SK-N-MC (cell line): ENCODE measurements around the gene IFNG.

ENCODE experiments used
- DNase-seq: peaks from one replicate; pipeline ENCODE4 v3.0.0-alpha.2; 2011; ENCODE audit warnings: low read depth, low spot score
- H3K27ac ChIP-seq: fragments of 200-600 bp; sonication (generic); 2 replicates; pipeline ENCODE4 v1.5.1; 2016; ENCODE audit warnings: mixed run types
- H3K36me3 ChIP-seq: fragments of 200-600 bp; sonication (generic); 2 replicates; pipeline ENCODE4 v1.6.1; 2017; ENCODE audit warnings: antibody characterized with exemption, low read length, mixed read lengths; ENCODE audit not compliant: insufficient read depth
- H3K4me3 ChIP-seq: fragments of 200-600 bp; sonication (generic); 2 replicates; pipeline ENCODE4 v1.5.1; 2016
- H3K9ac ChIP-seq: fragments of 200-600 bp; sonication (generic); 2 replicates; pipeline ENCODE4 v1.8.0; 2017; ENCODE audit warnings: mixed run types, mixed read lengths; ENCODE audit not compliant: insufficient read length
- H3K9me3 ChIP-seq: fragments of 200-600 bp; sonication (generic); 2 replicates; pipeline ENCODE4 v1.6.1; 2017; ENCODE audit warnings: low read depth, mild to moderate bottlenecking, antibody characterized with exemption, low read length, moderate library complexity, mixed read lengths
- EZH2 ChIP-seq: fragments of 200-600 bp; sonication (generic); IDR thresholded peaks from one replicate; pipeline ENCODE4 v1.6.1; 2017; ENCODE audit warnings: antibody characterized with exemption
- FOXP2 ChIP-seq: optimal IDR thresholded peaks from 2 replicates; pipeline ENCODE3; 2011; ENCODE audit warnings: mild to moderate bottlenecking, moderate library complexity; ENCODE audit not compliant: insufficient read depth; ENCODE audit errors: extremely low read length, control extremely low read depth
- POLR2AphosphoS5 ChIP-seq: IDR thresholded peaks from 2 replicates; pipeline ENCODE4 v1.6.1; 2012; ENCODE audit warnings: mild to moderate bottlenecking, low read depth, low read length, borderline replicate concordance

IFNG gene

GRCh38 chr12:68154779-68155178 is 4.8 kb downstream of the IFNG start:
- no peak overlapping the region for H3K4me3 ChIP-seq
- no peak overlapping the region for H3K9ac ChIP-seq
- TF ChIP-seq EZH2 (no peak), FOXP2 (no peak), POLR2AphosphoS5 (no peak)
- H3K36me3 ChIP-seq, result no peaks in the 10 kb centered on the region
- no peaks in the 10 kb centered on the region for H3K9me3 ChIP-seq
- H3K27ac ChIP-seq, result no peak overlapping the region
- DNase-seq, result no peak

- Histone ChIP-seq H3K4me3 (no peak overlapping the region), H3K9me3 (no peaks in the 10 kb centered on the region), H3K9ac (no peak overlapping the region), H3K27ac (no peak overlapping the region), H3K36me3 (no peaks in the 10 kb centered on the region)
- TF ChIP-seq FOXP2 (no peak), EZH2 (no peak), POLR2AphosphoS5 (no peak)
- DNase-seq, result no peak
These were observed 11.1 kb downstream of the IFNG start for GRCh38 chr12:68148261-68148951.

DNA sequence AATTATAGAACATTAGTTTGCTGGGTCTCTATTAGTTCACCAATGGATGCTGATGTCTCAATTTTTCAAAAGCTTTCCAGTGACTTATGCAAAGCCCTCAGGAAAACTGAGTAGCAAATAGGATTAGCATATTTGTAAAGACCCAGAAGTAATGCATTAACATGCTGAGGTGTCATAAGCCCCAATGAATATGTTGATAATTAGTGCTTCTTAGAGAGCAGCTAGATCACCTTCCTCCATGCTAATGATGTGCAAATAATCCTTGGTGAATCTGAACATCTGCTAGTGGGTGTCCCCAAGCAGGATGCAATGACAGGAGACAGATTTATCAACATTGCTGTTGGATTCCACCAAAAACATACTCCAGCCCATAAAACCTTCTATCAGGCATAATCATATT is 19.0 kb downstream of the IFNG start:
- DNase-seq, result no peak
- Histone ChIP-seq H3K4me3 (no peak overlapping the region), H3K9ac (no peak overlapping the region), H3K9me3 (no peaks in the 10 kb centered on the region), H3K36me3 (no peaks in the 10 kb centered on the region), H3K27ac (no peak overlapping the region)
- TF ChIP-seq POLR2AphosphoS5, result no peak
- TF ChIP-seq EZH2, result no peak
- no peak for TF ChIP-seq FOXP2

GRCh38 chr12:68139941-68140340 is 19.6 kb downstream of the IFNG start:
- Histone ChIP-seq H3K9ac (no peak overlapping the region), H3K4me3 (no peak overlapping the region), H3K9me3 (no peaks in the 10 kb centered on the region), H3K27ac (no peak overlapping the region), H3K36me3 (no peaks in the 10 kb centered on the region)
- TF ChIP-seq EZH2, result no peak
- TF ChIP-seq POLR2AphosphoS5, result no peak
- no peak for TF ChIP-seq FOXP2
- DNase-seq, result no peak

GRCh38 chr12:68139001-68139400 is 20.5 kb downstream of the IFNG start:
- Histone ChIP-seq H3K27ac (no peak overlapping the region), H3K36me3 (no peaks in the 10 kb centered on the region), H3K4me3 (no peak overlapping the region), H3K9ac (no peak overlapping the region), H3K9me3 (no peaks in the 10 kb centered on the region)
- TF ChIP-seq POLR2AphosphoS5 (no peak), FOXP2 (no peak), EZH2 (no peak)
- DNase-seq, result no peak

DNA sequence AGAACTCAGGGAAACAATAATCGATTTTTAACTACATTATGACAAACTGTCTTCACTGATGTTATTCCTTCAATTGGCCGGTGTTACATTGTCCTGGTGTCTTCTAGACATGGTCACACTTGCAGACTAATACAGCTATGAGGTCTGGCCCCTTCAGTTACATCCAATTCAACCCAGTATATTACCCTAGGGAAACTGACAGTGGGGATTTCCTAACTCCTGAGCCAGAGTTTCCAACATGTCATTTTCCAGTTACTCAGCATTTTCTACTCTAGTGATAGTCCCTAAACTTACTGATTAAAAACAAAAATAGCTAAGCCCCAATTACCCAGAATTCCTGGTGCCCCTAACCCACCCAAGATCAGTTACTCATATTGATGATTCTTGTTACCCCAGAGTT is 21.1 kb downstream of the IFNG start:
- no peak overlapping the region for H3K27ac ChIP-seq
- no peak overlapping the region for H3K9ac ChIP-seq
- no peak for DNase-seq
- H3K4me3 ChIP-seq, result no peak overlapping the region
- H3K9me3 ChIP-seq, result no peaks in the 10 kb centered on the region
- TF ChIP-seq POLR2AphosphoS5 (no peak), EZH2 (no peak), FOXP2 (no peak)
- no peaks in the 10 kb centered on the region for H3K36me3 ChIP-seq

- Histone ChIP-seq H3K4me3 (no peak overlapping the region), H3K9ac (no peak overlapping the region), H3K9me3 (no peaks in the 10 kb centered on the region), H3K27ac (no peak overlapping the region), H3K36me3 (no peaks in the 10 kb centered on the region)
- DNase-seq, result no peak
- TF ChIP-seq FOXP2 (no peak), POLR2AphosphoS5 (no peak), EZH2 (no peak)
These were observed 22.2 kb downstream of the IFNG start for GRCh38 chr12:68137335-68137830.

- TF ChIP-seq FOXP2 (no peak), EZH2 (no peak), POLR2AphosphoS5 (no peak)
- Histone ChIP-seq H3K27ac (no peak overlapping the region), H3K9me3 (no peaks in the 10 kb centered on the region)
These were observed 24.0 kb downstream of the IFNG start for GRCh38 chr12:68135520-68135919.

GRCh38 chr12:68131867-68132414 is 27.6 kb downstream of the IFNG start:
- no peaks in the 10 kb centered on the region for H3K9me3 ChIP-seq
- H3K27ac ChIP-seq, result no peak overlapping the region
- no peak overlapping the region for H3K9ac ChIP-seq

More at GRCh38 chr12:68135520-68135919, 24.0 kb downstream of the IFNG start:
- Histone ChIP-seq H3K9ac (no peak overlapping the region), H3K4me3 (no peak overlapping the region), H3K36me3 (no peaks in the 10 kb centered on the region)
- DNase-seq, result no peak

More at GRCh38 chr12:68131867-68132414, 27.6 kb downstream of the IFNG start:
- Histone ChIP-seq H3K4me3 (no peak overlapping the region), H3K36me3 (no peaks in the 10 kb centered on the region)
- TF ChIP-seq EZH2, result no peak
- no peak for TF ChIP-seq POLR2AphosphoS5
- TF ChIP-seq FOXP2, result no peak
- no peak for DNase-seq
